Embryonic facial prominence (tissue), 1 donor: ENCODE results near the gene CIZ1.
A peak's percentile ranks its signal among the peaks of the same experiment; 100 is the strongest.

Experiments
- DNase-seq: peaks from one replicate; pipeline ENCODE4 v3.0.0-alpha.2; 2016; ENCODE audit errors: extremely low spot score

The CIZ1 gene

GRCh38 chr9:128124873-128125579, 66.3 kb downstream of the CIZ1 start:
- DNase-seq = no peak

- no peak for DNase-seq
Observed at GRCh38 chr9:128124451-128124850, 66.9 kb downstream of the CIZ1 start.

- no peak for DNase-seq
Observed at GRCh38 chr9:128123451-128124080, 67.8 kb downstream of the CIZ1 start.

GRCh38 chr9:128122809-128123175, 68.6 kb downstream of the CIZ1 start:
- DNase-seq = no peak

- DNase-seq = no peak
Observed at GRCh38 chr9:128121924-128122808, 69.2 kb downstream of the CIZ1 start.

- no peak for DNase-seq
Observed at GRCh38 chr9:128121466-128121810, 69.9 kb downstream of the CIZ1 start.

- no peak for DNase-seq
Observed at GRCh38 chr9:128120741-128121465, 70.5 kb downstream of the CIZ1 start.

GRCh38 chr9:128120061-128120740, 71.2 kb downstream of the CIZ1 start:
- no peak for DNase-seq

GRCh38 chr9:128118971-128119665, 72.3 kb downstream of the CIZ1 start:
- DNase-seq = no peak

GRCh38 chr9:128118472-128118857, 72.9 kb downstream of the CIZ1 start:
- DNase-seq = no peak

GRCh38 chr9:128117613-128118471, 73.5 kb downstream of the CIZ1 start:
- DNase-seq = peak; percentile 58

GRCh38 chr9:128116104-128117083, 75.0 kb downstream of the CIZ1 start:
- DNase-seq = no peak
